Type B pancreatic cell (in vitro differentiated cells): Measurements from ENCODE around the gene U2AF2. TPM values are rescaled to one million over a fixed set of nuclear protein-coding genes. Genes with fewer than 3 reads are reported as not detected.

Experiments
- DNase-seq: peaks from one replicate; pipeline ENCODE4 v3.0.0; 2021; ENCODE audit warnings: mixed read lengths; ENCODE audit not compliant: unreplicated experiment; ENCODE audit errors: extremely low spot score
- H3K27ac Mint-ChIP-seq: 2 replicates; pipeline ENCODE4 v1.8.0; 2021; ENCODE audit warnings: mild to moderate bottlenecking, mixed read lengths
- H3K27me3 Mint-ChIP-seq: 2 replicates; pipeline ENCODE4 v1.8.0; 2021; ENCODE audit warnings: mixed read lengths
- H3K36me3 Mint-ChIP-seq: 2 replicates; pipeline ENCODE4 v1.8.0; 2021; ENCODE audit warnings: mixed read lengths
- H3K4me1 Mint-ChIP-seq: one replicate; pipeline ENCODE4 v1.8.0; 2021; ENCODE audit warnings: mixed read lengths; ENCODE audit not compliant: unreplicated experiment
- H3K4me3 Mint-ChIP-seq: 2 replicates; pipeline ENCODE4 v1.8.0; 2021; ENCODE audit warnings: mild to moderate bottlenecking, mixed read lengths
- H3K9me3 Mint-ChIP-seq: 2 replicates; pipeline ENCODE4 v1.8.0; 2021; ENCODE audit warnings: mixed read lengths
- total RNA-seq: library from RNA; stranded (reverse); gene quantifications from 2 replicates; pipeline ENCODE4 v1.2.1, GENCODE V29; 2021; ENCODE audit warnings: low replicate concordance
- TF ChIP-seq, protein P1 (sequence below): fragments of 200-600 bp; sonication (generic); conservative IDR thresholded peaks from 2 replicates; pipeline ENCODE4 v1.5.0; 2021; ENCODE audit warnings: antibody characterized with exemption, mild to moderate bottlenecking

Gene U2AF2
- total RNA-seq, 1 donor from 2014 or later = 232 TPM

DNA sequence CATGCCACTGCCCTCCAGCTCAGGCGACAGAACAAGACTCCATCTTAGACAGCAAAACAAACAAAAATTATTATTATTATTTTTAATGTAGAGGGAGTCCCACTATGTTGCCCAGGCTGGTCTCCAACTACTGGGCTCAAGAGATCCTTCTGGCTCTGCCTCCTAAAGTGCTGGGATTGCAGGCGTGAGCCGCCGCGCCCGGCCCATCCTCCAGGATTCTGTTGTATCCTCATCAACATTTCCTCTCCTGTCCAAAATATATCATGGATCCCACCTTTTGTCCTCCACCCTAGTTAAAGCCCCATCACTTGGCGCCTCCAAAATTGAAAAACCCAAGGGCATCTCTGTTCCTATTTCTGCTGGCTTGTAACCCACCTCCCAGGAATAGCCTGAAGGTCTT, 31.7 kb upstream of the U2AF2 start:
- Mint-ChIP-seq H3K27ac (no peak overlapping the region), H3K9me3 (no peaks in the 10 kb centered on the region)

GRCh38 chr19:55623561-55623960, 31.3 kb upstream of the U2AF2 start:
- no peaks in the 10 kb centered on the region for H3K9me3 Mint-ChIP-seq
- peak overlapping the region; percentile 96 for H3K27ac Mint-ChIP-seq
- H3K4me1 Mint-ChIP-seq = peaks cover 14% of the 10 kb centered on the region
- no peak for DNase-seq
- H3K27me3 Mint-ChIP-seq = no peaks in the 10 kb centered on the region
- H3K4me3 Mint-ChIP-seq = peak overlapping the region; percentile 89
- peaks cover 4% of the 10 kb centered on the region for H3K36me3 Mint-ChIP-seq
- TF ChIP-seq, protein P1, sequence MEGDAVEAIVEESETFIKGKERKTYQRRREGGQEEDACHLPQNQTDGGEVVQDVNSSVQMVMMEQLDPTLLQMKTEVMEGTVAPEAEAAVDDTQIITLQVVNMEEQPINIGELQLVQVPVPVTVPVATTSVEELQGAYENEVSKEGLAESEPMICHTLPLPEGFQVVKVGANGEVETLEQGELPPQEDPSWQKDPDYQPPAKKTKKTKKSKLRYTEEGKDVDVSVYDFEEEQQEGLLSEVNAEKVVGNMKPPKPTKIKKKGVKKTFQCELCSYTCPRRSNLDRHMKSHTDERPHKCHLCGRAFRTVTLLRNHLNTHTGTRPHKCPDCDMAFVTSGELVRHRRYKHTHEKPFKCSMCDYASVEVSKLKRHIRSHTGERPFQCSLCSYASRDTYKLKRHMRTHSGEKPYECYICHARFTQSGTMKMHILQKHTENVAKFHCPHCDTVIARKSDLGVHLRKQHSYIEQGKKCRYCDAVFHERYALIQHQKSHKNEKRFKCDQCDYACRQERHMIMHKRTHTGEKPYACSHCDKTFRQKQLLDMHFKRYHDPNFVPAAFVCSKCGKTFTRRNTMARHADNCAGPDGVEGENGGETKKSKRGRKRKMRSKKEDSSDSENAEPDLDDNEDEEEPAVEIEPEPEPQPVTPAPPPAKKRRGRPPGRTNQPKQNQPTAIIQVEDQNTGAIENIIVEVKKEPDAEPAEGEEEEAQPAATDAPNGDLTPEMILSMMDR = no peak

More for the DNA sequence above, 31.7 kb upstream of the U2AF2 start:
- DNase-seq = no peak
- Mint-ChIP-seq H3K36me3 (peaks cover 4% of the 10 kb centered on the region), H3K4me1 (peaks cover 14% of the 10 kb centered on the region), H3K27me3 (no peaks in the 10 kb centered on the region), H3K4me3 (peak overlapping the region; percentile 89)
- TF ChIP-seq, protein P1 = no peak

DNA sequence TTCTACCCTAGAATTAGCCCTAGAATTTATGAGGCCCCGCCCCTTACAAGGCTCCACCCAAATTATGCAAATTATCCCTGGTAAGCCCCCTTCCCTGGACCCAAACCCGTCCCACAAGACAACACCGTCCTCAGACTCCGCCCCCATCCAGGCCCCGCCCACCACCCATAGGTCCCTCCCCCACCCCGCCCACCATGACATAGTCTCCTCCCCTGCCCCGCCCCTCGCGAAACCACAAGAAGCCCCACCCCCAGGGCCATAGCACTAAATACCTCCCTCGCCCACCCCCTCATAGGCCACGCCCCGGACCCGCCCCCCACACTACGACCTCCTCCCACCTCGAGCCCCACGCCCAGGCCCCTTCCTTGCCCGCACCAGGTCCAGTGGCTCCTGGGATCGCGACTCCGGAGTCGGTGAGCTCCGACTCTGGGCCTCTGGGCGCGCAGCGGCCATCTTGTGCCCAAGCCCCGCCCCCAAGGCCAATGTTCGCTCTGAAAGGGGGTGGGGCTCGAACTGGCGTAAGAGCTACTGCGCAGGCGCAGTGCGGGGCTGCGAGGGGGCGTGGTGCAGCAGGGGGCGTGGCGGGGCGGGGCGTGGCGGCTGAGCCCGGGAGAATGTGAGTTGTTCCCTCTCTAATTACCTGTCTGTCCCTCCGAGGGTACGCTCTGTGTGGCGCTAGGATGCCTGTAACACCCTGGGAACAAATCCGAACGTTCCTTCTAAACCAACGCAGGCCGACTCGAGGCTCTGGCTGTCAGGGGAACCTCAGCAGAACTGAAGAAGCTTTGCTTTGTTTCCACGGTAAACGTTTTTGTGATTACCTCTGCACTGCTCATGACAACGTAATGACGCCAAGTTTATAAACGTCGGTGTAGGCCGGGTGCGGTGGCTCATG, 30.5 kb upstream of the U2AF2 start, which contains the start of gene ZNF784:
TSS of gene ZNF784 (minus strand) at position 458 of the 895 bp plus-strand sequence. CDS start at position 453, 5 bp downstream.
- Mint-ChIP-seq H3K4me1 (peaks cover 14% of the 10 kb centered on the region), H3K9me3 (no peaks in the 10 kb centered on the region), H3K36me3 (peaks cover 4% of the 10 kb centered on the region), H3K27ac (peak within 1 kb of the TSS; percentile 96), H3K4me3 (peak within 1 kb of the TSS; percentile 89), H3K27me3 (no peaks in the 10 kb centered on the region)
- TF ChIP-seq, protein P1 = no peak
- peak; percentile 98 for DNase-seq

GRCh38 chr19:55625004-55625326, 29.9 kb upstream of the U2AF2 start:
- Mint-ChIP-seq H3K36me3 (peaks cover 4% of the 10 kb centered on the region), H3K27ac (peak overlapping the region; percentile 96), H3K4me1 (peaks cover 14% of the 10 kb centered on the region), H3K9me3 (no peaks in the 10 kb centered on the region), H3K27me3 (no peaks in the 10 kb centered on the region), H3K4me3 (peak overlapping the region; percentile 89)
- TF ChIP-seq, protein P1 = no peak
- no peak for DNase-seq

DNA sequence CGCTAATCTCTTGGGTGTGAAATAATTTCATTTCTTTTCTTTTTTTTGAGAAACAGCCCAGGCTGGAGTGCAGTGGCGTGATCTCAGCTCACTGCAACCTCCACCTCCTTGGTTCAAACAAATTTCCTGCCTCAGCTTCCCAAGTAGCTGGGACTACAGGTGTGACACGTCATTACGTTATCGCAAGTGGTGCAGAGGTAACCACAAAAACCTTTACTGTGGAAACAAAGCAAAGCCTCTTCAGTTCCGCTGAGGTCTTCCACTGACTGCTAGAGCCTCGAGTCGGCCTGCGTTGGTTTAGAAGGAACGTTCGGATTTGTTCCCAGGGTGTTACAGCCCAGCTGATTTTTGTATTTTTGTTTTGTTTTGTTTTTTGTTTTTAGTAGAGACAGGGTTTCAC, 28.5 kb upstream of the U2AF2 start:
- no peak overlapping the region for H3K27ac Mint-ChIP-seq
- TF ChIP-seq, protein P1 = no peak
- H3K27me3 Mint-ChIP-seq = no peaks in the 10 kb centered on the region
- H3K4me3 Mint-ChIP-seq = no peak overlapping the region
- no peak for DNase-seq
- H3K4me1 Mint-ChIP-seq = peaks cover 14% of the 10 kb centered on the region
- no peaks in the 10 kb centered on the region for H3K36me3 Mint-ChIP-seq
- no peaks in the 10 kb centered on the region for H3K9me3 Mint-ChIP-seq
